NCI-H69 (cell line): Measurements from ENCODE around the gene EIF4B.
A peak's percentile ranks its signal among the peaks of the same experiment; 100 is the strongest.
"Not testable (repeated sequence)": the region's sequence is repeated elsewhere in the genome, so short reads cannot be mapped to it uniquely, and the experiment has no call there.

ENCODE experiments used
- DNase-seq: peaks from one replicate; lab custom pipeline; 2025; lab: John Stamatoyannopoulos, UW

The EIF4B gene, protein sequence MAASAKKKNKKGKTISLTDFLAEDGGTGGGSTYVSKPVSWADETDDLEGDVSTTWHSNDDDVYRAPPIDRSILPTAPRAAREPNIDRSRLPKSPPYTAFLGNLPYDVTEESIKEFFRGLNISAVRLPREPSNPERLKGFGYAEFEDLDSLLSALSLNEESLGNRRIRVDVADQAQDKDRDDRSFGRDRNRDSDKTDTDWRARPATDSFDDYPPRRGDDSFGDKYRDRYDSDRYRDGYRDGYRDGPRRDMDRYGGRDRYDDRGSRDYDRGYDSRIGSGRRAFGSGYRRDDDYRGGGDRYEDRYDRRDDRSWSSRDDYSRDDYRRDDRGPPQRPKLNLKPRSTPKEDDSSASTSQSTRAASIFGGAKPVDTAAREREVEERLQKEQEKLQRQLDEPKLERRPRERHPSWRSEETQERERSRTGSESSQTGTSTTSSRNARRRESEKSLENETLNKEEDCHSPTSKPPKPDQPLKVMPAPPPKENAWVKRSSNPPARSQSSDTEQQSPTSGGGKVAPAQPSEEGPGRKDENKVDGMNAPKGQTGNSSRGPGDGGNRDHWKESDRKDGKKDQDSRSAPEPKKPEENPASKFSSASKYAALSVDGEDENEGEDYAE

DNA sequence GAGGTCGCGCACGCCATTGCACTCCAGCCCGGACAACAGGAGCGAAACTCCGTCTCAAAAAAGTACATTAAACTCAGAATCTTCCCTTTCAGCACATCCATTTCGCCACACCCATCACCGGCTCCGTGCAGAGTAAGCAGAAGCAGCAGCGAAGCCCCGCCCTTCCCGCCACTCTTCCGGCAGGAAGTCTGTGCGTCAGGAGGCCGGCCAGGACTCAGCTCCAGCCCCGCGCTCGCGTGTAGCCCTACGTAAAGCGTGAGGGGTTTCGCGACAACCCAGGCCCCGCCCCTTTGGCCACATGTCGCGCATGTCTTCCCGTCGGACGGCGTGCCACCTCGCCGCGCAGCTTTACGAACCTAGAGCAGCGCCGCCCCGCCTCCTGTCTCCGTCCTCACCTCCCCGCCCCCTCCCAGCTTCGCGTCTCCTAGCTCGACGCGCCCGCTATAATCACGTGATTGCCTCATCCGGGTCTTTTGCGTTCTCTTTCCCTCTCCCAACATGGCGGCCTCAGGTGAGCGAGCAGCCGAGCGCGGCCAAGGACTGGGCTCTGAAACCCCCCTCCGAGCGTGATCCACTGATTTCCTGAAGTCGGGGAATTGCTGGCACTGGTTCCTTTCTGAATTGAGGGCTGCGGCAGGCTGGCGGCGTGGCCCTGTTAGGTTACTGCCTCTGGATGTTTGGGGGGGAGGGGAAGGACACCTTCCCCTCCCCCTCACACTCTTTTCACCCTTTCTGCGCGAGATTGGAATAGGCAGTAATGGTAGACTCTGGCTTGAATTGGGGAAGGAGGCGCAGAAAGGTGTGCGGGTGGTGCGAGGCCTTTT lies at the start of gene EIF4B:
TSS of gene EIF4B (plus strand) at position 471 of the 824 bp plus-strand sequence. CDS start at position 499, 28 bp downstream.
- DNase-seq: peak; percentile 100

DNA sequence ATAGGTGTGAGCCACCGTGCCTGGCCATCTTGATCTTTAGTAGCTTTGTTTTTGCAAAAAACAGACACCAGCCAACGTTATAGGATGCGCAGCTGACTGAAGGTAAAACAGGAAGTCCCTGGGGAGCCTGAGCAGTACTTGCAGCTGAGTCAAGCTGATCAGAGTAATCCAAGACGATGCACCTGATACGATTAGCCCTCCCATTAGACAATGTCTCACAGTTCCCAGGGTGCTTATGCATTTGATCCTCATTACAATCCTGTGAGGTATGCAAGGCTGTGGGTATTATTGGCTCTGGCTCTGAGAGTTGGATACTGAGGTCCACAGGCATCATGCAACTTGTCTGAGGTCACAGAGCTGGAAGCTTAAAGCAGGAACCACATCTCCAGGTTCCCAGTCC lies 49.3 kb upstream of the EIF4B start:
- DNase-seq: peak; percentile 88

DNA sequence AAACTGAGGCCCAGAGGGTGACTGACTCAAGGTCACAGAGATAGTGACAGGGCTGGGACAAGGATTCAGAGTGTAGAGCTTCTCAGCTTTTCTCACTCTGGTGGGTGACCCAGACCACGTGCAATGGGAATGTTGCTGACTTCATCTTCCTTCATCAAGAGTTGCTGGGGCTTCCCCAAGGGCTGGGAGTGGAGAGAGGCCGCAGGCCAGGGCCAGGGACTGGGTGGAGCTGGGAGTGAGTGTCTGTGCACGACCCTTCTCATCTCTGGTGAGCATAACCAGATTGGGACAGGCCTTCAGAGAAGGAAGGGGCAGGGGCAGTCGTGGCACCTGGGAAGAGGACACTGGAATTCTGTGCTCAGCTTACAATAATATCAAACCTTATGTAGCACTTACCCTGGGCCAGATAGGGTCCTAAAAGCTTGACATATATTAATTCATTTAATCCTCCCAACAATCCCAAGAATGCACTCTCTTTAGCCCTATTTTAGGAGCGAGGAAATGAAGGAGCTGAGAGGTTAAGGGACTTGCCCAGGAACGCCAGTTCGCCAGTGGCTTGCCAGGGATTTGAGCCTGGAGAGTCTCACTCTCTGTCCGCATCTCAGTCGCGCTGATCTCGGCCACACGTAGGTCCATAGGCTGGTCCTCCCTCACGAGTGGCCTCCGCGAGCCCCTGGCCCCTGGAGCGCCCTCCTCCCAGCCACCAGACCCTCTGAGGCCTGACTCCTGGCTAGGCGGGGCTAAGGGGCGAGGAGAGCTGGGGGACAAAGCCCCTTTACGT lies 41.5 kb upstream of the EIF4B start:
- no peak for DNase-seq

DNA sequence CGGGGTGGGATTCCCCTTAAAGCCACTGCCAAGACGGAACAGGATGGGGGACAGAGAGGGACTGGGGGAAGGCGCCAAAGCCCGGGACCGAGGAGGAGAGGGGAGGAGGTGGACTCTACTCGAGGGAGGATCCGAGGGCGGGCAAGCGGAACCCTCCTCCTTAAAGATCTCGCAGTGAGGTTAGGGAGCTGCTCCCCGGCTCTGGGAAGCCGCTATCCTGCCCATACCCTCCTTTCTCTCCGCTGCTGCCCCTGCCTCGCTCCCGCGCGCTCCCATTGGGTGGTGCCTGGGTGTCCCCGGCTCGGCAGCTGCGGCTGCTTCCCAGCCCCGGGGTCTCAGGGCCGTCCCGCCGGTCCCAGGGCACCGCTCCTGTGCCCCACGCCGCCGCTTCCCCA lies 40.9 kb upstream of the EIF4B start:
- DNase-seq: no peak

DNA sequence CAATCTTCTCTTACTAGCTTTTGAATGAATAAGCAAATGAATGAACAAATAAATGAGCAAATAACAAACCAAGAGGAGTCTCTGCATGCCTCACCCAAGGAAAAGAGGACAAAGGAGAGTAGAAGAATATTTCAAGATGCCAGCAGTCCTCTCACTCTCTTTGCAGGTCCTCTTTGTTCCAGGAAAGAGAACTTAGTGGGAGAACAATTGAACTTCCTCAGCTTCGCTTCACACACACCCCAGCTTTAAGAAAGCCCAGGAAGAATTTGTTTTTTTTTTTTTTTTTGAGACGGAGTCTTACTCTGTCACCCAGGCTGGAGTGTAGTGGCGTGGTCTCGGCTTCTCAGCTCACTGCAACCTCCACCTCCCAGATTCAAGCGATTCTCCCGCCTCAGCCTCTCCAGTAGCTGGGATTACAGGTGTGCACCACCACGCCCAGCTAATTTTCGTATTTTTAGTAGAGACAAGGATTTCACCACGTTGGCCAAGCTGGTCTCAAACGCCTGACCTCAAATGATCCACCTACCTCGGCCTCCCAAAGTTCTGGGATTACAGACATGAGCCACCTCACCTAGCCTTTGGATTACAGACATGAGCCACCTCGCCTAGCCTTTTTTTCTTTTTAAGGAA lies 37.0 kb upstream of the EIF4B start:
- DNase-seq: no peak

DNA sequence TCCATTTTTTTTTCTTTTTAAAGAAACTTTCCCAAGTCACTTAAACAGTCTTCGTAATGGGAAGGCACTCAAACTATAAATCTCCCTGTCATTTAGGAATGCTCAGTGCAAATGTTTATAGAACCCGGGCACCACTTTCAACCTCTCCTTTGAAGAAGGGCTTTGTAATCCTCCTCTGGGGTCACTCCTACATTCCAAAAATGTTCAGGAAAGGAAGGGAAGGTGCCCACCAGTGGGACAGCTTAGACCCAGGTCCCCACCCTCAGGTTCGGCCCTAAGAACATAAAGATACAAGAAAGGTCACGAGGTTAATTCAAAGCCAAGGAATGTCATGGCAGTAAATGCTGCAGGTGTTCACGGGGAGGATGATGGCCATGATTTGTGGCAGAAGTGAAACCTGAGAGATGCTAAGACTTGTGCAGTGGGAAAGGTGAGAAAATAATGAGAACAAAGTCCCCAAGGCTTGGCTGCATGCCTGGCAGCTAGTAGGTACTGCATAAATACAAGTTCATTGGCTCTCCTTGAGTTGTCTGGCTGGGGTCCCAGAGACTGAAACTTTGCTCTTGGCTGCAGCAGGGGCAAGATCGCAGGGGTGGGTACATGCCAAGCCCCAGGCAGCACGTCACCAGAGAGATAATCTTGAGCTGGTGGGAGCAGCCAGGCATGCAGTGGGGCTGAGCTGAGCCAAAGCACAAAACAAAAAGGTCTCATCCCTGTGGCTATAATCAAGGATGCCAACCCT lies 36.3 kb upstream of the EIF4B start:
- DNase-seq: peak; percentile 75

DNA sequence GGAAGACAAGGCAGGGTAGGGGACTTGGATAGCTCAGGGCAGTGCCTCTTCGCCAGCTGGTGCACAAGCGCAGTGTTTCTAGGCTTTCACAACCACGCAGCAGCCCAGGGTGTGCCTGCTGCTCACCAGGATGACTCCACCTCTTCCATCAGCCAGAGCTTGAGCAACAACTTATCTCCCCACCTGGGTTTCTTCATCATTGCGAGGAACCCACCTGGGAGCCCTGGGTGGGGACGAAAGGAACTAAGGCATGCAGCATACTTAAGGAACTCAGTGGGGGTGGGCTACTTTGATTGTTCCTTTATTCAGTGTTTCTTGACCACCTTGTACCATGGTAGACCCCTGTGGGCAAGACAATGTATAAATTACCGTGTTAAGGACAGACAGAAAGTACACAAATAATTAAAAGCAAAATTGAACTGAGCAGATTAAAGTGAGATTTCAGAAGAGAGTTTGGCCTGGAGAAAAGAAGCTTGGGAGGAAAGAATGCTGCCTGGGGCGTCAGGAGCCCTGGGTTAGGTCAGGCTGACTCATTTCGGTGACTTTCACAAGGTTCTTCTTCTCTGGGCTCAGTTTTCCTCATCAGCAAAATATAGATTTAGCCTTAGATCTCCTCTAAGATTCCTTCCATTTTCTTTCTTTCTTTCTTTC lies 34.5 kb upstream of the EIF4B start:
- peak; percentile 32 for DNase-seq

DNA sequence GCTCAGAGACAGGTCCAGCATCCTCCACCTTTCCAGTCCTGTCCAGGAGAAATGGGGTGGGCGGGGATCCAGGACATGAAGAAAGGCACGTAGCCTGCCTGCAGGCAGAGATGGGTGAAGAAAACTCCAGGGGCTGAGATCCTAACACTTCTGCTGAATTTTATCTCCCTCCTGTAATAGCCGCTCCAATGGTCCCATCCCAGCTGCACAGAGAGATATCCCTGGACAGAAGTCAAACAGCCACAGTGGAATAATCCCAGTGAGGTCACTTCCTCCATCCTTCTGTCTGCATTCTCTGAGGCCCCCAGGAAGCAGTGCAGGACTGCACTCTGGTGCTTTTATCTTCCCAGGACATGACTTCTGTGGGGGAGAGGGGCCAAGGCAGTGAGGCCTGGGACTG lies 31.1 kb upstream of the EIF4B start:
- DNase-seq: peak; percentile 56

DNA sequence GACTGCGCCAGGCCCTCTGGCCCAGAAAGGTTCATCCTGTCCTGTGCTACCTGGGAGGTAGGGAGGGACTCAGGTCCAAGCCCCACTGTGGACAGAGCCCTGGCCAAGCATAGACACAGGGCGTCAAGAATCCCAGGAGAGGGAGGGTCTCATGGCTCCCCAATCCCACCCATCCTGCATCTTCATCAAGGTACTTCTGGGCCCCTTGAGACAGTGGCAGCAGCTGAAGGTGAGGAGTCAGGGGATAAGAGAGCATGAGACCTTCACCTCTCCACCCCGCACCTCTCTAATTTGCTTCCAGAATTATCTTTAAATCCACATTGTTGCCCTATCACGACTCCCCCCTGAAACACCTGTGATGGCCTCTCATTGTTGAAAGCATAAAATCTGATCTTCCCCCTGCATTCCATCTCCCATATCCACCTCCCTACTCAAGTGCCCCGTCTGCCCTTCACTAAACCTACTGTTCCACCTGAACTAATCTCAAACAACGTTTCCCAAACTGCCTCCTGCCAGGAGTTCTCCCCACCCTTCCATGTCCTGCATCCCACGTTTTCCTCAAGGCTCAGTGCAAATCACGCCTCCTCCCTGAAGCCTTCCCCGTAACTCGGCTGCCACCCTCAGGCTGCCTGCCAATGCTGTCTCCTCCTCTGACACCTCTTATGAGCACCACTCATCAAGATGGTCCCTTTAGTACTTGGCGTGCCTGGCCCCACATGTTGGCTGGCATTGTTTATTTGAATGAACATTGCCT lies 30.3 kb upstream of the EIF4B start:
- peak; percentile 61 for DNase-seq

DNA sequence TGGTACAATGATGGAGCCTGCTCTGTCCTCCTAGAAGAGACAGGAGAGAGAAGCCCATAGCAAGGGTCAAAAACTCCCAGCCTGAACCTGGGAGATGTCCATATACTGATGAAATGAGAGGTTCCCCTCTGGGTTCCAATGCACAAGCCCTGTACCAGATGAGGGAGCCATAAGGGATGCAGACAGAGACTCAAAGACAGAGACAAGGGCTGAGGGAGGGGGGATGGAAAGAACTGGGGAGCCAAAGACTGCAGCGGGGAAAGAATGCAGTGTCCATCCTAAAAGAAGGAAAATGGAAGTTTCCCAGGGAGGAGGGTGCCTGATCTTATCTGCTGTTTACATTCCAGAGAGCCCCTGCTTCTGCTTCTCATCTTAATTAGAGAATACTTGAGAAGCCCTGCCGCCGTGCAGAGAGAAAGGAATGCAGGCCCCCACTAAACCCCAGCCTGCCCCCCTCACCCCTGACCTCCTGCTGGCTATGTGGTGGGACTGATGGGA lies 29.6 kb upstream of the EIF4B start:
- DNase-seq: no peak

DNA sequence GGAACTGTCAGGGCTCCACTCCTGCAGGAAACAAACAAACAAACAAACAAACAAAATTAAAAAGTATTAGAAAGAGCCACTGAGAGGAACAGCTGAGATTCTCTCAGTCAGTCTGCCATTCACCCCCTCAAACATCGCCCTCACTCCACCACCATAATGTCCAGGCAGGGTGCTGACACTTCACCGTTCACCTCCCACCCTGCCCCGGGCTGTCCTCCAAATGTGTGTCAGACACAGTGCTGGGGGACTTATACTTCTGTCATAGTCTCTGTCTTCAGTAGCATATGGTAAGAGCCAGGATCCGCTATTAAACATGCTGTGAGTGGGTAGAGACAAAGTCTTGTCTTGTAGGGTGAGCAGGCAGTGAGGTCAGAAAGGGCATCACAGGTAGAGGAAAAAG lies 29.1 kb upstream of the EIF4B start:
- DNase-seq: no peak

DNA sequence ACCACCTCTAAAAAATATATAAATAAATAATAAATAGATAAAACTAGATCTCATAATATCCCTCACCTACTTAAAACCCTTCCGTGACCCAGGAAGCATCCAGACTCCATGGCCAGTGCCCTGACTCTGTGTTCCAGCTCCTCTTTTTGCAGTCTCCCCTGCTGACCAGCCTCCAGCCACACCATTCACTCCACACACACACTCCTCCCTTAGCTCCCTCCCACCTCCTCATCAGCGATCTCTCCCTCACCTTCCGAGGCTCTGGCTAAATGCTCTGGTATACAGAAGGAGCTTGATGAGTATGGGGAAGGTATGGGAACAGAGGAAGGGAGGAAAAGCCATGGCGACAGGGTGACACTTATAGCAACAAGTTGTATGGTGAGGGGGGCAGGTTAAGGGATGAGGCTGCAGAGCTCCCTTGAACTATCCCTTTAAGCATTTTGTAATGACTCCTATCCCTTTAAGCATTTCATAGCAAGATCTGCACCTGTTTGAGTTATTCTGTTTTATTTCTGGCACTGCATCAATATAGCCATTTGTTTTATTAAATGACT lies 26.1 kb upstream of the EIF4B start:
- peak; percentile 28 for DNase-seq

DNA sequence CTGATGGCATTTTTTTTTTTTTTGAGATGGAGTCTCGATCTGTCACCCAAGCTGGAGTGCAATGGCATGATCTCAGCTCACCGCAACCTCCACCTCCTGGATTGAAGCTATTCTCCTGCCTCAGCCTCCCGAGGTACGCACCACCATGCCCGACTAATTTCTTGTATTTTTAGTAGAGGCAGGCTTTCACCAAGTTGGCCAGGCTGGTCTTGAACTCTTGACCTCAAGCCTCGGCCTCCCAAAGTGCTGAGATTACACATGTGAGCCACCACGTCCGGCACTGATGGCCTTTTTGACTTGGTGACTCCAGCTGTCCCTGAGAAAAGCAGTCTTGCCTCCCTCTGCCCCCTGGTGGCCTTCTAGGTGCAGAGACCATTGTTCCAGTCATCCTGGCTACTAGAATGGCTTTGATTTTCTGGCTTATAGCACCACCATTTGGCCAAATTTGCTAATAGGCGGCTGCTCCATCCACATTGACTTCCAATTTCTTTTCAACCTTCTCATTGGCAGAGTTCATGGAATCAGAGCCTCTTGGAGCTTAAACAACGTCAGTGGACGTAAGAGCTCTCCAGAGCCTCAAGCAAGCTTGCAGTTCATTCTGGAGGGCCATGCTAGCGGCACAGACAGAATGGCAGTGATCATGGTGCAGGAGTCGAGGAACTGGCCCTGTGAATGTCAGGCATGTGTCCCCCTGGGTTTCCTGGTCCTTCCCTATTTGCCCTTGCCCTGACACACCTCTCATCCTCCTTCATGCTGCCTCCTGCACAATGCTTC lies 25.4 kb upstream of the EIF4B start:
- DNase-seq: peak; percentile 95

DNA sequence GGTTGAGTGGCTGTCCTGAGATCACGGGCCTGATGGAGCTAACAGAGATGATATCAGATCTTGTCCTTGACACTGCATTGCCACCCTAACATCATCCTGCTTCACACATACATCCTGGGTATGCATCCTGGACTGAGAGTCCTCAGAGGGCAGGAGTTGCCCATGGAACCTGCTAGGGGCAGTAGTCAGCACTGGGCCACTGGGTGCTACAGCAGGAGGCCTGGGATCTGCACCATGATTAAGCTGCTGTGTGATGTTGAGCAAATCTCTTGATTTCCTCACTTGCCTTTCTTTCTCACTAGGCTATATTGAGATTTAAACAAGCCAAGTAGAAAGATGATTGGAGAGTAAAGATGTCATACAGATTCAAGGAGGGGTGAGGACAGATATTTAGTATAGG lies 22.1 kb upstream of the EIF4B start:
- peak; percentile 28 for DNase-seq

DNA sequence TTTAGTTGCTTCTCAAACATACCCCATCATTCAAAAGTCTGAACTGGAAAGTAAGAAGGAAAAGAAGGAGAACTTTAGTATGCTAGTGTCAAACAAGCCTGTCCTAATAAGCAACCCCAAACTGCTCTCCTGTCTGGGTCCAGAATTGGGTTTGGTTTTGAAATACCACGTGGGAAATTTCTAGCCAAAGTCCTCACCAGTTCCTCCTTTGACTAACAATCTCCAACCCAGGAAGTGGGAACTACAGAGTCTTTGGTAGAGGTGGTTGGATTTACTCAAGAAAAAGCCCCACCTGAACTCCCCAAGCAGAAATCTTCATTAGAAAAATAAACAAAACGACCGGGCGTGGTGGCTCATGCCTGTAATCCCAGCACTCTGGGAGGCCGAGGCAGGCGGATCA lies 17.4 kb upstream of the EIF4B start:
- DNase-seq: no peak

DNA sequence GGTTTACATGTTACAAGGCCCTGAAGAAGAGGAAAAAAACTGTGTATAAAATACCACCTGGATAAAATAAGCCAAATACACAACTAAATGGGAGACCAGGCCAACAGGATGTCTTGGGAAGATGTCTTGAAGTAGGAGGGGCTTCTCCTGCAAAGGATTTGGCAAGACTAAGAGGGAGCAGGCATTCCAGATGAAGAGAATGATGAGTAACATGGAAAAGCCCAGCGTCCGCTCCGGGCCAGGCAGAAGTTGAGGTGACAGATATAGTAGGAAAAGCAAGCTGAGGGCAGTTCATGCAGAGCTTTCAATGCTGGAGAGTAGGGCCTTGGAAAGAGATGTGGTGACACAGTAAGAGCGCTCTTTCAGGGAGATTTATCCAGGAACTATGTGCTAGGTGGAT lies 16.1 kb upstream of the EIF4B start:
- DNase-seq: no peak

DNA sequence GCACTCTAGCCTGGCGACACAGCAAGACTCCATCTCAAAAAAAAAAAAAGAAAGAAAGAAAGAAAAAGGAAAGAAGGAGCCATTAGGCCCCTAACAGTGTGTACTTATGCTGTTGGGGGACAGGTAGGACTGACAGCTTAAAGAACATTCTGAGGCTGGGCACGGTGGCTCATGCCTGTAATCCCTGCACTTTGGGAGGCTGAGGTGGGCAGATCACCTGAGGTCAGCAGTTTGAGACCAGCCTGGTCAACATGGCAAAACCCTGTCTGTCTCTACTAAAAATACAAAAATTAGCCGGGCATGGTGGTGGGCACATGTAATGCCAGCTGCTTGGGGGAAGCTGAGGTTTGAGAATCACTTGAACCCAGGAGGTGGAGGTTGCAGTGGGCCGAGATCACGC lies 14.0 kb upstream of the EIF4B start:
- not testable (repeated sequence) for DNase-seq
